DOHH2 (cell line): ENCODE results near the gene PI4K2A.

Experiments used
- CTCF ChIP-seq: fragments of 200-600 bp; sonication (generic); IDR thresholded peaks from one replicate; pipeline ENCODE4 v1.5.1; 2014; ENCODE audit warnings: antibody characterized with exemption, mild to moderate bottlenecking, low read depth, low read length; ENCODE audit not compliant: poor library complexity, severe bottlenecking
- EZH2phosphoT487 ChIP-seq: fragments of 200-600 bp; sonication (generic); IDR thresholded peaks from 2 replicates; pipeline ENCODE4 v1.6.1; 2017; ENCODE audit warnings: borderline replicate concordance, mild to moderate bottlenecking, antibody characterized with exemption, low read length, moderate library complexity, mixed read lengths

GRCh38 chr10:97705006-97705670, 64.7 kb downstream of the PI4K2A start:
- TF ChIP-seq CTCF = no peak
- TF ChIP-seq EZH2phosphoT487 = no peak
